HEK293 (cell line): ENCODE measurements around the gene KCNQ1.

ENCODE experiments used
- CTCF ChIA-PET: fragments of 350-600 bp; formaldehyde crosslinking; extraction: SDS; loops from one replicate; lab custom pipeline; 2021; ENCODE audit warnings: antibody characterized with exemption; lab: Yijun Ruan, JAX
- POLR2A ChIA-PET: fragments of 300-600 bp; formaldehyde crosslinking; extraction: SDS; loops from one replicate; lab custom pipeline; 2020; ENCODE audit warnings: antibody characterized with exemption, inconsistent platforms; lab: Yijun Ruan, JAX
- H3K27ac ChIP-seq: fragments of 200-500 bp; sonication (Bioruptor generic); 2 replicates; pipeline ENCODE4 v1.5.1; 2014; ENCODE audit warnings: low read depth, low read length, control low read depth, inconsistent platforms; ENCODE audit errors: extremely low read depth
- H3K36me3 ChIP-seq, 2 experiments: fragments of 200-500 bp in 1 of 2; sonication (Bioruptor generic) in 1 of 2; 1 replicate in 1 of 2; 2 replicates in 1 of 2; pipeline ENCODE4 v1.5.1; 2014 to 2017; ENCODE audit warnings: inconsistent platforms in 2 of 2, low read length in 2 of 2; ENCODE audit not compliant: control insufficient read depth in 2 of 2, insufficient read depth in 1 of 2
- H3K4me1 ChIP-seq: fragments of 200-500 bp; sonication (Bioruptor generic); 2 replicates; pipeline ENCODE4 v1.5.1; 2014; ENCODE audit warnings: mild to moderate bottlenecking, low read length, inconsistent platforms; ENCODE audit not compliant: control insufficient read depth, insufficient read depth
- H3K4me3 ChIP-seq: 2 replicates; pipeline ENCODE4 v1.5.1; 2011; ENCODE audit warnings: low read depth, mild to moderate bottlenecking, control low read depth, low read length, moderate library complexity
- H3K9me3 ChIP-seq: fragments of 200-500 bp; sonication (Bioruptor generic); 2 replicates; pipeline ENCODE4 v1.5.1; 2014; ENCODE audit warnings: low read depth, low read length, inconsistent platforms; ENCODE audit not compliant: control insufficient read depth, insufficient read depth
- FEZF1 ChIP-seq: fragments of 450-650 bp; formaldehyde crosslinking; IDR thresholded peaks from 2 replicates; pipeline ENCODE4 v1.5.1; 2016; ENCODE audit warnings: missing biosample characterization, missing genetic modification characterization
- GFI1B ChIP-seq: fragments of 450-650 bp; formaldehyde crosslinking; IDR thresholded peaks from 2 replicates; pipeline ENCODE4 v1.5.1; 2016; ENCODE audit warnings: missing biosample characterization, missing genetic modification characterization
- GLIS2 ChIP-seq: fragments of 450-650 bp; formaldehyde crosslinking; IDR thresholded peaks from 2 replicates; pipeline ENCODE4 v1.5.1; 2016; ENCODE audit warnings: missing biosample characterization, missing genetic modification characterization
- OSR2 ChIP-seq: fragments of 450-650 bp; formaldehyde crosslinking; IDR thresholded peaks from 2 replicates; pipeline ENCODE4 v1.5.1; 2016; ENCODE audit warnings: missing biosample characterization, missing genetic modification characterization
- PRDM6 ChIP-seq: fragments of 450-650 bp; formaldehyde crosslinking; IDR thresholded peaks from 2 replicates; pipeline ENCODE4 v1.5.1; 2017; ENCODE audit warnings: missing biosample characterization, missing genetic modification characterization
- REST ChIP-seq: fragments of 450-650 bp; formaldehyde crosslinking; IDR thresholded peaks from 2 replicates; pipeline ENCODE4 v1.5.1; 2016; ENCODE audit warnings: missing biosample characterization, missing genetic modification characterization
- SCRT2 ChIP-seq: fragments of 450-650 bp; formaldehyde crosslinking; IDR thresholded peaks from 2 replicates; pipeline ENCODE4 v1.5.1; 2016; ENCODE audit warnings: missing biosample characterization, missing genetic modification characterization
- SP3 ChIP-seq: fragments of 450-650 bp; formaldehyde crosslinking; IDR thresholded peaks from 2 replicates; pipeline ENCODE4 v1.5.1; 2016; ENCODE audit warnings: missing biosample characterization, missing genetic modification characterization
- WT1 ChIP-seq: fragments of 450-650 bp; formaldehyde crosslinking; IDR thresholded peaks from 2 replicates; pipeline ENCODE4 v1.5.1; 2016; ENCODE audit warnings: missing biosample characterization, missing genetic modification characterization
- ZBTB17 ChIP-seq: fragments of 450-650 bp; formaldehyde crosslinking; IDR thresholded peaks from 2 replicates; pipeline ENCODE4 v1.5.1; 2016; ENCODE audit warnings: missing biosample characterization, missing genetic modification characterization
- ZNF114 ChIP-seq: fragments of 450-650 bp; formaldehyde crosslinking; IDR thresholded peaks from 2 replicates; pipeline ENCODE4 v1.5.0; 2017; ENCODE audit warnings: missing biosample characterization, missing genetic modification characterization
- ZNF18 ChIP-seq: fragments of 450-650 bp; formaldehyde crosslinking; IDR thresholded peaks from 2 replicates; pipeline ENCODE4 v1.5.1; 2016; ENCODE audit warnings: missing biosample characterization, missing genetic modification characterization
- ZNF211 ChIP-seq: fragments of 450-650 bp; formaldehyde crosslinking; IDR thresholded peaks from 2 replicates; pipeline ENCODE4 v1.5.1; 2016; ENCODE audit warnings: low read depth, missing biosample characterization, missing genetic modification characterization
- ZNF24 ChIP-seq: fragments of 450-650 bp; formaldehyde crosslinking; IDR thresholded peaks from 2 replicates; pipeline ENCODE4 v1.5.1; 2016; ENCODE audit warnings: missing biosample characterization, missing genetic modification characterization
- ZNF274 ChIP-seq, 2 experiments: fragments of 200-500 bp in 1 of 2; fragments of 450-650 bp in 1 of 2; sonication (Bioruptor generic) in 1 of 2; formaldehyde crosslinking in 1 of 2; IDR thresholded peaks; 2 replicates each; pipeline versions ENCODE4 v1.5.1 to v1.6.1; 2014 to 2016; ENCODE audit warnings: borderline replicate concordance in 1 of 2, inconsistent platforms in 1 of 2, low read length in 1 of 2, missing biosample characterization in 1 of 2, missing genetic modification characterization in 1 of 2
- ZNF426 ChIP-seq: fragments of 450-650 bp; formaldehyde crosslinking; IDR thresholded peaks from 2 replicates; pipeline ENCODE4 v1.5.1; 2017; ENCODE audit warnings: missing biosample characterization, missing genetic modification characterization, mild to moderate bottlenecking, inconsistent platforms, moderate library complexity
- ZNF48 ChIP-seq: fragments of 450-650 bp; formaldehyde crosslinking; IDR thresholded peaks from 2 replicates; pipeline ENCODE4 v1.5.1; 2016; ENCODE audit warnings: missing biosample characterization, missing genetic modification characterization
- ZNF558 ChIP-seq: fragments of 450-650 bp; formaldehyde crosslinking; IDR thresholded peaks from 2 replicates; pipeline ENCODE4 v1.5.1; 2016; ENCODE audit warnings: missing biosample characterization, missing genetic modification characterization
- ZNF561 ChIP-seq: fragments of 450-650 bp; IDR thresholded peaks from 2 replicates; pipeline ENCODE4 v1.5.1; 2018; ENCODE audit warnings: missing biosample characterization, missing genetic modification characterization, borderline replicate concordance
- ZNF692 ChIP-seq: fragments of 450-650 bp; formaldehyde crosslinking; IDR thresholded peaks from 2 replicates; pipeline ENCODE4 v1.5.1; 2016; ENCODE audit warnings: missing biosample characterization, missing genetic modification characterization
- ZNF830 ChIP-seq: fragments of 450-650 bp; IDR thresholded peaks from 2 replicates; pipeline ENCODE4 v1.5.0; 2018; ENCODE audit warnings: missing biosample characterization, missing genetic modification characterization, low read depth, mild to moderate bottlenecking, moderate library complexity

Gene KCNQ1

GRCh38 chr11:2688381-2689231, 243.8 kb downstream of the KCNQ1 start:
- peak; percentile 34; the same call in 1 of the 2 replicates for TF ChIP-seq SCRT2
- TF ChIP-seq PRDM6 (tag by site-specific recombination), result no peak
- ChIA-PET POLR2A (no interaction called here), CTCF (interaction anchor here (0.6 kb wide), 1 partner anchor 199 kb away, joined by 3 read pairs; no protein-coding TSS in a partner anchor)
- Histone ChIP-seq H3K4me1 (no peaks in the 10 kb centered on the region; the same call in 1 of the 2 replicates), H3K27ac (no peak overlapping the region), H3K9me3 (no peaks in the 10 kb centered on the region), H3K36me3 (peaks cover 0 to 79% of the 10 kb centered on the region in 2 experiments; a peak in 1 of 3 replicates), H3K4me3 (no peak overlapping the region)

GRCh38 chr11:2689651-2690575, 245.1 kb downstream of the KCNQ1 start:
- no peak overlapping the region for H3K27ac ChIP-seq
- POLR2A ChIA-PET, result interaction anchor here (2.4 kb wide), 1 partner anchor 10 kb away, joined by 12 read pairs; the partner anchor contains the start of gene KCNQ1OT1
- H3K9me3 ChIP-seq, result no peaks in the 10 kb centered on the region
- TF ChIP-seq WT1 (no peak), ZNF24 (no peak), ZNF114 (tag by site-specific recombination) (no peak), ZNF274 (IDR thresholded peaks at IDR 0.05; ENCODE audit: low read length) (no peak), ZNF274 (tag by site-specific recombination; IDR thresholded peaks at IDR 0.05; ENCODE audit: borderline replicate concordance) (no peak), OSR2 (no peak), GLIS2 (no peak), ZBTB17 (no peak), ZNF830 (tag by site-specific recombination) (no peak), ZNF692 (tag by site-specific recombination) (no peak), ZNF558 (tag by site-specific recombination) (no peak), ZNF18 (tag by site-specific recombination) (no peak), SP3 (tag by site-specific recombination) (no peak), REST (tag by site-specific recombination) (no peak), ZNF211 (tag by site-specific recombination) (no peak), ZNF48 (no peak), FEZF1 (no peak), GFI1B (tag by site-specific recombination) (no peak), ZNF561 (no peak), ZNF426 (tag by site-specific recombination) (no peak)
- TF ChIP-seq, all 188 proteins: peak for 0
- Histone ChIP-seq H3K4me3 (no peak overlapping the region), H3K36me3 (peaks cover 0 to 74% of the 10 kb centered on the region in 2 experiments; a peak in 1 of 3 replicates), H3K4me1 (no peaks in the 10 kb centered on the region; the same call in 1 of the 2 replicates)
- CTCF ChIA-PET, result interaction anchor here (0.6 to 1.2 kb wide), 2 partner anchors 202 to 527 kb away, joined by 3 read pairs; no protein-coding TSS in a partner anchor
